GM12878 (cell line): ENCODE measurements around the gene DENND1B. TPM values are rescaled to one million over a fixed set of nuclear protein-coding genes. Genes with fewer than 3 reads are reported as not detected.

ENCODE experiments used
- ATAC-seq: fragments of 200-7000 bp; cut with Tn5 transposase; 3 replicates; pipeline ENCODE4 v1.9.1; 2020; ENCODE audit warnings: mild to moderate bottlenecking, moderate library complexity
- BruUV-seq: library from RNA; stranded (reverse); fragments of 400-500 nt; replicated peaks from 2 replicates; lab custom pipeline; 2021; lab: Mats Ljungman, UMichigan
- CTCF ChIA-PET: fragments of 300-600 bp; sonication (Branson Sonifier 250); formaldehyde crosslinking; extraction: SDS; loops from one replicate; lab custom pipeline; 2021; ENCODE audit warnings: inconsistent platforms; lab: Yijun Ruan, JAX
- POLR2A ChIA-PET: fragments of 350-600 bp; formaldehyde crosslinking; extraction: SDS; loops from one replicate; lab custom pipeline; 2021; ENCODE audit warnings: inconsistent platforms; lab: Charles Lee
- RAD21 ChIA-PET: fragments of 300-600 bp; sonication (Branson Sonifier 250); formaldehyde crosslinking; loops from one replicate; lab custom pipeline; 2023; ENCODE audit warnings: antibody characterized with exemption; ENCODE audit not compliant: unreplicated experiment; lab: Charles Lee
- SMC1A ChIA-PET: fragments of 300-600 bp; sonication (Branson Sonifier 250); formaldehyde crosslinking; loops from one replicate; lab custom pipeline; 2023; ENCODE audit not compliant: unreplicated experiment, uncharacterized antibody; lab: Charles Lee
- DNase-seq: peaks from one replicate; pipeline ENCODE4 v3.0.0-alpha.2; 2011; ENCODE audit warnings: low read depth, low spot score
- FAIRE-seq: peaks from 3 replicates; lab custom pipeline; 2011; peaks lifted over from hg19 to GRCh38; lab: Jason Lieb, UNC
- H2AFZ ChIP-seq: 2 replicates; pipeline ENCODE4 v1.6.0; 2011; ENCODE audit warnings: low read depth, low read length, control low read depth; ENCODE audit not compliant: control insufficient read depth
- H3K27ac ChIP-seq: 2 replicates; pipeline ENCODE4 v1.5.1; 2011; ENCODE audit warnings: control low read depth; ENCODE audit not compliant: control insufficient read depth, insufficient read depth
- H3K27me3 ChIP-seq, 2 experiments: replicated peaks in 1 of 2; 2 replicates each; pipeline versions ENCODE4 v1.6.0 to v1.6.1; 2011; ENCODE audit warnings: low read length in 1 of 2; ENCODE audit not compliant: control insufficient read depth in 2 of 2, insufficient read depth in 2 of 2
- H3K36me3 ChIP-seq, 2 experiments: 2 replicates each; pipeline ENCODE4 v1.5.1; 2011; ENCODE audit warnings: low read length in 1 of 2; ENCODE audit not compliant: control insufficient read depth in 2 of 2, insufficient read depth in 2 of 2
- H3K4me1 ChIP-seq: 2 replicates; pipeline ENCODE4 v1.6.1; 2011; ENCODE audit warnings: mild to moderate bottlenecking, low read length, moderate library complexity, mixed read lengths; ENCODE audit not compliant: control insufficient read depth, insufficient read depth
- H3K4me2 ChIP-seq: 2 replicates; pipeline ENCODE4 v1.6.0; 2011; ENCODE audit warnings: control low read depth; ENCODE audit not compliant: control insufficient read depth, insufficient read depth
- H3K4me3 ChIP-seq: fragments of 200-600 bp; sonication (generic); 2 replicates; pipeline ENCODE4 v1.5.1; 2016
- H3K79me2 ChIP-seq: 2 replicates; pipeline ENCODE4 v1.6.0; 2011; ENCODE audit warnings: low read length; ENCODE audit not compliant: control insufficient read depth, insufficient read depth
- H3K9ac ChIP-seq: 2 replicates; pipeline ENCODE4 v1.8.0; 2011; ENCODE audit warnings: low read length, control low read depth, mixed read lengths; ENCODE audit not compliant: control insufficient read depth, insufficient read depth
- H3K9me3 ChIP-seq: replicated peaks from 3 replicates; pipeline ENCODE4 v1.5.1; 2011; ENCODE audit warnings: mild to moderate bottlenecking, low read length; ENCODE audit not compliant: control insufficient read depth, insufficient read depth
- H4K20me1 ChIP-seq: 2 replicates; pipeline ENCODE4 v1.6.0; 2011; ENCODE audit not compliant: control insufficient read depth, insufficient read depth
- BHLHE40 ChIP-seq, 2 experiments: fragments of 450-650 bp in 1 of 2; IDR thresholded peaks; 2 replicates each; pipeline ENCODE4 v1.6.1; 2011 to 2017; ENCODE audit warnings: low read depth in 2 of 2, borderline replicate concordance in 1 of 2, improper control_type of control experiment in 1 of 2, low read length in 1 of 2, mild to moderate bottlenecking in 1 of 2
- CBX5 ChIP-seq: sonication (generic); IDR thresholded peaks from 2 replicates; pipeline ENCODE4 v1.6.1; 2016; ENCODE audit warnings: low read depth, moderate library complexity, mild to moderate bottlenecking, inconsistent platforms
- CEBPB ChIP-seq, 2 experiments: fragments of 150-350 bp in 1 of 2; IDR thresholded peaks; 2 replicates each; pipeline ENCODE4 v1.6.1; 2012 to 2014; ENCODE audit warnings: low read depth in 2 of 2, low read length in 2 of 2, borderline replicate concordance in 1 of 2, inconsistent platforms in 1 of 2
- ELK1 ChIP-seq: IDR thresholded peaks from 2 replicates; pipeline ENCODE4 v1.6.1; 2012; ENCODE audit warnings: low read depth, low read length, improper control_type of control experiment
- JUND ChIP-seq: IDR thresholded peaks from 2 replicates; pipeline ENCODE4 v1.6.1; 2012; ENCODE audit warnings: low read depth, mild to moderate bottlenecking, low read length, improper control_type of control experiment, moderate library complexity
- MEF2A ChIP-seq: IDR thresholded peaks from 2 replicates; pipeline ENCODE4 v1.6.1; 2011; ENCODE audit warnings: low read depth, mild to moderate bottlenecking, low read length, moderate library complexity; ENCODE audit not compliant: insufficient read depth
- NBN ChIP-seq: fragments of 450-650 bp; IDR thresholded peaks from 2 replicates; pipeline ENCODE4 v1.6.1; 2016
- RAD51 ChIP-seq: fragments of 450-650 bp; IDR thresholded peaks from 2 replicates; pipeline ENCODE4 v1.6.1; 2016; ENCODE audit warnings: moderate library complexity, mild to moderate bottlenecking, inconsistent platforms
- RELA ChIP-seq: fragments of 450-650 bp; IDR thresholded peaks from 2 replicates; pipeline ENCODE4 v1.8.0; 2014; ENCODE audit warnings: borderline replicate concordance; ENCODE audit not compliant: partially characterized antibody
- WGBS: methylation state at CpG from one replicate; pipeline ENCODE4 v1.1.6; 2016; ENCODE audit warnings: low lambda C conversion rate; ENCODE audit not compliant: insufficient replicate concordance, insufficient coverage; ENCODE audit errors: missing lambda C conversion rate; 5-methylcytosine and 5-hydroxymethylcytosine counted together
- in situ Hi-C: fragments of 300-500 bp; cut with MboI; formaldehyde crosslinking; loops from 9 replicates; pipeline ENCODE4 v1.14.3; 2018; ENCODE audit warnings: mixed read lengths
- intact Hi-C: fragments of 100-400 bp; cut with micrococcal nuclease; formaldehyde crosslinking; loops from one replicate; pipeline ENCODE4 v1.14.2; 2022; ENCODE audit not compliant: unreplicated experiment
- polyA plus RNA-seq, 11 experiments: library from polyadenylated mRNA; depleted of rRNA in 4 of 11; unstranded in 6 of 11; stranded (reverse) in 5 of 11; fragments of >200 nt; fragmentation: Nextera tagmentation in 4 of 11; fragmentation: Illumina TruSeq in 1 of 11; extraction: Ambion mirVana in 4 of 11; extraction: Trizol in 1 of 11; gene quantifications; 1 replicate in 1 of 11; 2 replicates in 10 of 11; pipeline versions ENCODE4 v1.2.1 to v1.2.3, GENCODE V29; 2011 to 2016; ENCODE audit warnings: inconsistent platforms in 2 of 11, missing spikeins in 2 of 11, low read depth in 1 of 11
- total RNA-seq, 4 experiments: library from RNA; depleted of rRNA in 3 of 4; stranded (reverse); fragments of >200 nt in 3 of 4; fragmentation: Illumina TruSeq in 1 of 4; extraction: Trizol in 1 of 4; gene quantifications; 2 replicates each; pipeline versions ENCODE4 v1.2.1 to v1.2.3, GENCODE V29; 2013 to 2021
- TF ChIP-seq, protein P1 (sequence below): IDR thresholded peaks from 2 replicates; pipeline ENCODE4 v1.6.1; 2011; ENCODE audit warnings: borderline replicate concordance, low read depth, mild to moderate bottlenecking, moderate library complexity, low read length; ENCODE audit not compliant: insufficient read depth, poor library complexity, severe bottlenecking
- TF ChIP-seq, protein P2 (sequence below): fragments of 450-650 bp; IDR thresholded peaks from 2 replicates; pipeline ENCODE4 v1.6.1; 2017; ENCODE audit warnings: mild to moderate bottlenecking, moderate library complexity

The DENND1B gene
- total and polyA plus RNA-seq, 10 of the 15 experiments (the other 5 are each of a cell fraction or from before 2014, with no cell fraction given) = 1.7 to 10.7 (median 8.0) TPM

DNA sequence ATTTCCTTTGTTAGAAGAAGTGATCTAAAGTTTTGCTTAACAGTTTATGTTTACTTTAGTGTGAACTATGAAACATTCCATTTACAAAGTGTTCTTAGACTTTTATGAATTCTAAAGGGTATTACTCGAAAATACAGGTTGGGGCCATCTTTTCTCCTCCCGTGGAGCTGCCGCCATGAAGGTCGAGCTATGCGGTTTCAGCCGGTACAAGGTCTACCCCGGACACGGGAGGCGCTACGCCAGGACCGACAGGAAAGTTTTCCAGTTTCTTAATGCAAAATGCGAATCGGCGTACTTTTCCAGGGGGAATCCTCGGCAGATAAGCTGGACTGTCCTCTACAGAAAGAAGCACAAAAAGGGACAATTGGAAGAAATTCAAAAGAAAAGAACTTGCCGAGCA is 39.8 kb downstream of the DENND1B start (continued):
- TF ChIP-seq, protein P1, sequence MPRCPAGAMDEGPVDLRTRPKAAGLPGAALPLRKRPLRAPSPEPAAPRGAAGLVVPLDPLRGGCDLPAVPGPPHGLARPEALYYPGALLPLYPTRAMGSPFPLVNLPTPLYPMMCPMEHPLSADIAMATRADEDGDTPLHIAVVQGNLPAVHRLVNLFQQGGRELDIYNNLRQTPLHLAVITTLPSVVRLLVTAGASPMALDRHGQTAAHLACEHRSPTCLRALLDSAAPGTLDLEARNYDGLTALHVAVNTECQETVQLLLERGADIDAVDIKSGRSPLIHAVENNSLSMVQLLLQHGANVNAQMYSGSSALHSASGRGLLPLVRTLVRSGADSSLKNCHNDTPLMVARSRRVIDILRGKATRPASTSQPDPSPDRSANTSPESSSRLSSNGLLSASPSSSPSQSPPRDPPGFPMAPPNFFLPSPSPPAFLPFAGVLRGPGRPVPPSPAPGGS = no peak
- TF ChIP-seq CBX5 (no peak), JUND (no peak)

GRCh38 chr1:197733324-197733723 is 42.0 kb downstream of the DENND1B start:
- no peaks in the 10 kb centered on the region for H3K27me3 ChIP-seq
- intact Hi-C loops = no loop called here
- no peak for DNase-seq
- ATAC-seq = no peak
- H2AFZ ChIP-seq = no peak overlapping the region
- no peaks in the 10 kb centered on the region for H3K79me2 ChIP-seq
- no peaks in the 10 kb centered on the region for H4K20me1 ChIP-seq
- in situ Hi-C loops = no loop called here
- no peak for FAIRE-seq
- RAD21 ChIA-PET = no interaction called here
- H3K4me3 ChIP-seq = no peak overlapping the region
- BruUV-seq = no TSS peak
- H3K9me3 ChIP-seq = no peaks in the 10 kb centered on the region
- SMC1A ChIA-PET = interaction anchor here (1.1 kb wide), 1 partner anchor 136 kb away, joined by 3 read pairs; no protein-coding TSS in a partner anchor
- H3K4me1 ChIP-seq = no peaks in the 10 kb centered on the region
- no peaks in the 10 kb centered on the region for H3K36me3 ChIP-seq
- no peak overlapping the region for H3K4me2 ChIP-seq
- no peak overlapping the region for H3K9ac ChIP-seq
- no peak overlapping the region for H3K27ac ChIP-seq
- POLR2A ChIA-PET = no interaction called here
- CTCF ChIA-PET = interaction anchor here (1.3 kb wide), 1 partner anchor 135 kb away, joined by 3 read pairs; no protein-coding TSS in a partner anchor
- WGBS = 23% methylated on average over 5 of the region's 5 CpGs
- TF ChIP-seq NBN (no peak), RAD51 (no peak), BHLHE40 (IDR thresholded peaks at IDR 0.05; ENCODE audit: borderline replicate concordance in 1 of 2, low read depth in 2 of 2, low read length in 1 of 2) (no peak), ELK1 (no peak), RELA (no peak), MEF2A (no peak), CEBPB (IDR thresholded peaks at IDR 0.05; ENCODE audit: borderline replicate concordance in 1 of 2, low read depth in 2 of 2, low read length in 2 of 2) (no peak)
- TF ChIP-seq, protein P2, sequence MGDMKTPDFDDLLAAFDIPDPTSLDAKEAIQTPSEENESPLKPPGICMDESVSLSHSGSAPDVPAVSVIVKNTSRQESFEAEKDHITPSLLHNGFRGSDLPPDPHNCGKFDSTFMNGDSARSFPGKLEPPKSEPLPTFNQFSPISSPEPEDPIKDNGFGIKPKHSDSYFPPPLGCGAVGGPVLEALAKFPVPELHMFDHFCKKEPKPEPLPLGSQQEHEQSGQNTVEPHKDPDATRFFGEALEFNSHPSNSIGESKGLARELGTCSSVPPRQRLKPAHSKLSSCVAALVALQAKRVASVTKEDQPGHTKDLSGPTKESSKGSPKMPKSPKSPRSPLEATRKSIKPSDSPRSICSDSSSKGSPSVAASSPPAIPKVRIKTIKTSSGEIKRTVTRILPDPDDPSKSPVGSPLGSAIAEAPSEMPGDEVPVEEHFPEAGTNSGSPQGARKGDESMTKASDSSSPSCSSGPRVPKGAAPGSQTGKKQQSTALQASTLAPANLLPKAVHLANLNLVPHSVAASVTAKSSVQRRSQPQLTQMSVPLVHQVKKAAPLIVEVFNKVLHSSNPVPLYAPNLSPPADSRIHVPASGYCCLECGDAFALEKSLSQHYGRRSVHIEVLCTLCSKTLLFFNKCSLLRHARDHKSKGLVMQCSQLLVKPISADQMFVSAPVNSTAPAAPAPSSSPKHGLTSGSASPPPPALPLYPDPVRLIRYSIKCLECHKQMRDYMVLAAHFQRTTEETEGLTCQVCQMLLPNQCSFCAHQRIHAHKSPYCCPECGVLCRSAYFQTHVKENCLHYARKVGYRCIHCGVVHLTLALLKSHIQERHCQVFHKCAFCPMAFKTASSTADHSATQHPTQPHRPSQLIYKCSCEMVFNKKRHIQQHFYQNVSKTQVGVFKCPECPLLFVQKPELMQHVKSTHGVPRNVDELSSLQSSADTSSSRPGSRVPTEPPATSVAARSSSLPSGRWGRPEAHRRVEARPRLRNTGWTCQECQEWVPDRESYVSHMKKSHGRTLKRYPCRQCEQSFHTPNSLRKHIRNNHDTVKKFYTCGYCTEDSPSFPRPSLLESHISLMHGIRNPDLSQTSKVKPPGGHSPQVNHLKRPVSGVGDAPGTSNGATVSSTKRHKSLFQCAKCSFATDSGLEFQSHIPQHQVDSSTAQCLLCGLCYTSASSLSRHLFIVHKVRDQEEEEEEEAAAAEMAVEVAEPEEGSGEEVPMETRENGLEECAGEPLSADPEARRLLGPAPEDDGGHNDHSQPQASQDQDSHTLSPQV = no peak
